K562 (cell line): ENCODE measurements around the gene PEX11B. TPM values are rescaled to one million over a fixed set of nuclear protein-coding genes. Genes with fewer than 3 reads are reported as not detected.

ENCODE experiments used
- CREBBP ChIP-seq: IDR thresholded peaks from one replicate; pipeline ENCODE4 v1.6.1; 2012; ENCODE audit warnings: low read depth, mild to moderate bottlenecking, control low read depth, inconsistent platforms, low read length
- HMG20B ChIP-seq: fragments of 250-450 bp; sonication (Bioruptor Pico); IDR thresholded peaks from 2 replicates; pipeline ENCODE4 v1.5.0; 2021; ENCODE audit warnings: mild to moderate bottlenecking
- MLX ChIP-seq, 2 experiments: fragments of 450-650 bp in 1 of 2; sonication (generic) in 1 of 2; formaldehyde crosslinking; conservative IDR thresholded peaks; 2 replicates each; pipeline versions ENCODE4 v1.4.0 to v1.8.1; 2020 to 2022; ENCODE audit warnings: mild to moderate bottlenecking in 1 of 2, missing genetic modification reagents in 1 of 2
- MYC ChIP-seq, 2 experiments: fragments of 250-450 bp in 1 of 2; sonication (Bioruptor Pico) in 1 of 2; IDR thresholded peaks; 2 replicates each; pipeline versions ENCODE4 v1.5.1 to v1.6.1; 2012 to 2021; ENCODE audit warnings: low read depth in 2 of 2, borderline replicate concordance in 1 of 2, improper control_type of control experiment in 1 of 2, low read length in 1 of 2, mild to moderate bottlenecking in 1 of 2, moderate library complexity in 1 of 2
- NRF1 ChIP-seq, 2 experiments: fragments of 450-650 bp; IDR thresholded peaks in 1 of 2; conservative IDR thresholded peaks in 1 of 2; 2 replicates each; pipeline ENCODE4 v1.6.1; 2014; ENCODE audit warnings: mild to moderate bottlenecking in 2 of 2
- PHF8 ChIP-seq: fragments of 200-600 bp; sonication (generic); IDR thresholded peaks from 2 replicates; pipeline ENCODE4 v1.6.1; 2012; ENCODE audit warnings: mixed run types, mild to moderate bottlenecking, inconsistent platforms, low read length, moderate library complexity, borderline replicate concordance
- PML ChIP-seq: IDR thresholded peaks from 2 replicates; pipeline ENCODE4 v1.6.1; 2012; ENCODE audit warnings: low read length, inconsistent platforms
- RNF2 ChIP-seq: sonication (generic); IDR thresholded peaks from 2 replicates; pipeline ENCODE4 v1.6.1; 2016
- ZBTB7A ChIP-seq: IDR thresholded peaks from 2 replicates; pipeline ENCODE4 v1.6.1; 2011; ENCODE audit warnings: low read depth, mild to moderate bottlenecking, low read length, moderate library complexity, borderline replicate concordance; ENCODE audit not compliant: control insufficient read depth
- ZNF639 ChIP-seq, 2 experiments: fragments of 200-800 bp in 1 of 2; sonication (Bioruptor generic) in 1 of 2; sonication (generic) in 1 of 2; formaldehyde crosslinking in 1 of 2; IDR thresholded peaks in 1 of 2; conservative IDR thresholded peaks in 1 of 2; 2 replicates each; pipeline versions ENCODE4 v1.5.0 to v1.6.1; 2016 to 2020; ENCODE audit warnings: missing compliant biosample characterization in 1 of 2, missing genetic modification characterization in 1 of 2, missing genetic modification reagents in 1 of 2
- ZSCAN32 ChIP-seq: fragments of 450-650 bp; formaldehyde crosslinking; IDR thresholded peaks from 2 replicates; pipeline ENCODE4 v1.4.0; 2020; ENCODE audit warnings: mild to moderate bottlenecking, moderate library complexity
- polyA plus RNA-seq, 8 experiments: library from polyadenylated mRNA; depleted of rRNA in 4 of 8; stranded (reverse) in 5 of 8; unstranded in 3 of 8; fragments of >200 nt; fragmentation: Nextera tagmentation in 2 of 8; fragmentation: Illumina TruSeq in 1 of 8; extraction: Ambion mirVana in 2 of 8; extraction: Trizol in 1 of 8; gene quantifications; 2 replicates each; pipeline versions ENCODE4 v1.2.1 to v1.2.3, GENCODE V29; 2011 to 2014; ENCODE audit warnings: inconsistent platforms in 1 of 8, missing spikeins in 1 of 8
- total RNA-seq, 7 experiments: library from RNA; depleted of rRNA in 6 of 7; stranded (reverse); fragments of >200 nt in 6 of 7; fragmentation: Illumina TruSeq in 2 of 7; extraction: Trizol in 2 of 7; gene quantifications; 2 replicates each; pipeline versions ENCODE4 v1.2.1 to v1.2.3, GENCODE V29; 2011 to 2021; ENCODE audit warnings: low replicate concordance in 1 of 7
- TF ChIP-seq, protein P1 (sequence below): fragments of 250-450 bp; sonication (Bioruptor Pico); IDR thresholded peaks from 2 replicates; pipeline ENCODE4 v1.4.0; 2020; ENCODE audit warnings: mild to moderate bottlenecking
- TF ChIP-seq, protein P2 (sequence below): sonication (generic); formaldehyde crosslinking; IDR thresholded peaks from 2 replicates; pipeline ENCODE4 v1.8.1; 2023; ENCODE audit warnings: missing genetic modification reagents, mild to moderate bottlenecking, borderline replicate concordance
- TF ChIP-seq, protein P3 (sequence below): sonication (generic); formaldehyde crosslinking; IDR thresholded peaks from 2 replicates; pipeline ENCODE4 v1.8.0; 2022; ENCODE audit warnings: missing genetic modification reagents, mild to moderate bottlenecking, moderate library complexity, borderline replicate concordance

The PEX11B gene
- total and polyA plus RNA-seq, 9 of the 15 experiments (the other 6 are each of a cell fraction or from before 2014, with no cell fraction given) = 13.2 to 60.0 (median 21.7) TPM

- TF ChIP-seq PHF8 (peak; percentile 69; the same call in 1 of the 2 replicates), PML (no peak), MLX (CRISPR knock-in tag; conservative IDR thresholded peaks at IDR 0.05) (no peak), ZBTB7A (peak; percentile 66; the same call in 1 of the 2 replicates), RNF2 (0 out of 2 replicates have a peak, but pooled peaks have one; percentile 38), ZSCAN32 (CRISPR knock-in tag) (0 out of 2 replicates have a peak, but pooled peaks have one; percentile 29), MYC (IDR thresholded peaks at IDR 0.05; ENCODE audit: low read depth, low read length) (peak; percentile 38), MYC (CRISPR knock-in tag; IDR thresholded peaks at IDR 0.05; ENCODE audit: borderline replicate concordance, low read depth) (no peak), ZNF639 (CRISPR knock-in tag; conservative IDR thresholded peaks at IDR 0.05 in 1 of 2, IDR thresholded peaks at IDR 0.05 in 1 of 2) (no peak), CREBBP (no peak), HMG20B (no peak), NRF1 (conservative IDR thresholded peaks at IDR 0.05 in 1 of 2, IDR thresholded peaks at IDR 0.05 in 1 of 2) (peak; percentile 60 to 66)
- TF ChIP-seq, protein P1, sequence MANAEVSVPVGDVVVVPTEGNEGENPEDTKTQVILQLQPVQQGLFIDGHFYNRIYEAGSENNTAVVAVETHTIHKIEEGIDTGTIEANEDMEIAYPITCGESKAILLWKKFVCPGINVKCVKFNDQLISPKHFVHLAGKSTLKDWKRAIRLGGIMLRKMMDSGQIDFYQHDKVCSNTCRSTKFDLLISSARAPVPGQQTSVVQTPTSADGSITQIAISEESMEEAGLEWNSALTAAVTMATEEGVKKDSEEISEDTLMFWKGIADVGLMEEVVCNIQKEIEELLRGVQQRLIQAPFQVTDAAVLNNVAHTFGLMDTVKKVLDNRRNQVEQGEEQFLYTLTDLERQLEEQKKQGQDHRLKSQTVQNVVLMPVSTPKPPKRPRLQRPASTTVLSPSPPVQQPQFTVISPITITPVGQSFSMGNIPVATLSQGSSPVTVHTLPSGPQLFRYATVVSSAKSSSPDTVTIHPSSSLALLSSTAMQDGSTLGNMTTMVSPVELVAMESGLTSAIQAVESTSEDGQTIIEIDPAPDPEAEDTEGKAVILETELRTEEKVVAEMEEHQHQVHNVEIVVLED (CRISPR knock-in tag) = peak; percentile 73
- TF ChIP-seq, protein P2, sequence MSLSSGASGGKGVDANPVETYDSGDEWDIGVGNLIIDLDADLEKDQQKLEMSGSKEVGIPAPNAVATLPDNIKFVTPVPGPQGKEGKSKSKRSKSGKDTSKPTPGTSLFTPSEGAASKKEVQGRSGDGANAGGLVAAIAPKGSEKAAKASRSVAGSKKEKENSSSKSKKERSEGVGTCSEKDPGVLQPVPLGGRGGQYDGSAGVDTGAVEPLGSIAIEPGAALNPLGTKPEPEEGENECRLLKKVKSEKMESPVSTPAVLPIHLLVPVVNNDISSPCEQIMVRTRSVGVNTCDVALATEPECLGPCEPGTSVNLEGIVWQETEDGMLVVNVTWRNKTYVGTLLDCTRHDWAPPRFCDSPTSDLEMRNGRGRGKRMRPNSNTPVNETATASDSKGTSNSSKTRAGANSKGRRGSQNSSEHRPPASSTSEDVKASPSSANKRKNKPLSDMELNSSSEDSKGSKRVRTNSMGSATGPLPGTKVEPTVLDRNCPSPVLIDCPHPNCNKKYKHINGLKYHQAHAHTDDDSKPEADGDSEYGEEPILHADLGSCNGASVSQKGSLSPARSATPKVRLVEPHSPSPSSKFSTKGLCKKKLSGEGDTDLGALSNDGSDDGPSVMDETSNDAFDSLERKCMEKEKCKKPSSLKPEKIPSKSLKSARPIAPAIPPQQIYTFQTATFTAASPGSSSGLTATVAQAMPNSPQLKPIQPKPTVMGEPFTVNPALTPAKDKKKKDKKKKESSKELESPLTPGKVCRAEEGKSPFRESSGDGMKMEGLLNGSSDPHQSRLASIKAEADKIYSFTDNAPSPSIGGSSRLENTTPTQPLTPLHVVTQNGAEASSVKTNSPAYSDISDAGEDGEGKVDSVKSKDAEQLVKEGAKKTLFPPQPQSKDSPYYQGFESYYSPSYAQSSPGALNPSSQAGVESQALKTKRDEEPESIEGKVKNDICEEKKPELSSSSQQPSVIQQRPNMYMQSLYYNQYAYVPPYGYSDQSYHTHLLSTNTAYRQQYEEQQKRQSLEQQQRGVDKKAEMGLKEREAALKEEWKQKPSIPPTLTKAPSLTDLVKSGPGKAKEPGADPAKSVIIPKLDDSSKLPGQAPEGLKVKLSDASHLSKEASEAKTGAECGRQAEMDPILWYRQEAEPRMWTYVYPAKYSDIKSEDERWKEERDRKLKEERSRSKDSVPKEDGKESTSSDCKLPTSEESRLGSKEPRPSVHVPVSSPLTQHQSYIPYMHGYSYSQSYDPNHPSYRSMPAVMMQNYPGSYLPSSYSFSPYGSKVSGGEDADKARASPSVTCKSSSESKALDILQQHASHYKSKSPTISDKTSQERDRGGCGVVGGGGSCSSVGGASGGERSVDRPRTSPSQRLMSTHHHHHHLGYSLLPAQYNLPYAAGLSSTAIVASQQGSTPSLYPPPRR (CRISPR knock-in tag) = no peak
- TF ChIP-seq, protein P3, sequence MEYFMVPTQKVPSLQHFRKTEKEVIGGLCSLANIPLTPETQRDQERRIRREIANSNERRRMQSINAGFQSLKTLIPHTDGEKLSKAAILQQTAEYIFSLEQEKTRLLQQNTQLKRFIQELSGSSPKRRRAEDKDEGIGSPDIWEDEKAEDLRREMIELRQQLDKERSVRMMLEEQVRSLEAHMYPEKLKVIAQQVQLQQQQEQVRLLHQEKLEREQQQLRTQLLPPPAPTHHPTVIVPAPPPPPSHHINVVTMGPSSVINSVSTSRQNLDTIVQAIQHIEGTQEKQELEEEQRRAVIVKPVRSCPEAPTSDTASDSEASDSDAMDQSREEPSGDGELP = peak; percentile 63; the same call in 1 of the 2 replicates
Measured at GRCh38 chr1:145957443-145958319, 39.2 kb upstream of the PEX11B start, which contains the start of gene LIX1L (continued).
